Left renal pelvis (tissue), 4 donors: ENCODE measurements around the gene UCN. TPM values are rescaled to one million over a fixed set of nuclear protein-coding genes. Genes with fewer than 3 reads are reported as not detected.

ENCODE experiments used
- DNase-seq, 4 donors: peaks; one replicate each; pipeline ENCODE4 v3.0.0-alpha.2; 2013; ENCODE audit warnings: low read depth in 4 of 4, low spot score in 3 of 4
- polyA plus RNA-seq, 4 donors: library from polyadenylated mRNA; unstranded; fragments of 120-200 nt; gene quantifications; one replicate each; pipeline ENCODE4 v1.2.1, GENCODE V29; 2013; ENCODE audit not compliant: insufficient read length in 4 of 4

The UCN gene
- polyA plus RNA-seq, 4 donors: 0.53 to 1.3 (median 0.88) TPM

- no peak for DNase-seq
Measured at GRCh38 chr2:27263287-27264252, 44.7 kb downstream of the UCN start.

DNA sequence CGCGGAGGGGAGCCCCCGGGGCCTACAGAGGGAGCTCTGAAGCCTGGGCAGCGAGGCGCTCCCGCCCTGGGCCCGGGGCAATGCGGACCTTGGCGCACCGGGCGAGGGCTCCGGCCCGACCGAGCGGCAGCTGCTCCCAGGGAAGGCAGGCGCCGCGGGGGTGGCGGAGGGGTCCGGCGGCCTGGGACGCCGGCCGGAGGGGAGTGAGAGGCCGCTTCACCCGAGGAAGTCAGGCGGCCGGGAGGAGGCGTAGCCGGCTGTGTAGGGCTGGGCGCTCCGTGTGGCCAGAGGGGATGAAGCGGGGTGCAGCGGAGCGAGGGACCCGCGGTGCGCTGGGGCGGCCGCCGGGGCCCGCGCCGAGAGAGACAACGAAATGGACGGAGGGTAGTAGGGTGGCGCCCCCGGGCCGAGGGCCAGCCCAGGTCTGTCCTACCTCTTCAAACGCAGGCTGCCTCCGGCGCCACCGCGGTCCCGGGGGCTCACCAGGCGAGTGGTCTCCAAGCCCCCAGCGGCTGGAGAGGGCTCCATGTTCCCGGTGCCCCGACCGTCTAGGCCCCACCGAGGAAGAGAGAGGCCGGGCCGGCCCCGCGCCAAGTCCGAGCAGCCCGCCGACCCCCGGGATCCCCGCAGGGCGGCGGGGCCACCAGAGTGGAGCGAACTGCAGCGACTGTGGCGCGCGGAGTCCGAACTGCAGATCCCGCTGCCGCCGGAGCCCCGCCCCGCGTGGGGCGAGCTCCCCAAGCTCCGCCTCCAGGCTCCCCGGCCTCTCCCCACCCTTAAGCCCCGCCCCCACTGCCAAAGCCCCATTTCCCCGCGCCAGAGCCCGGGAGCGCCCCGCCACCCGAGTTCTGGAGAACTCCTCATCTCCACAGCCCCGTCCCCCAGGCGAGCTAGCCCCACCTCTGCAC, 45.6 kb downstream of the UCN start, which contains the start of gene SLC30A3:
TSS of gene SLC30A3 (minus strand) at position 669 of the 908 bp plus-strand sequence. CDS start at position 528, 141 bp downstream.
- peak in 1 of 4 donors; percentile 37 for DNase-seq

DNA sequence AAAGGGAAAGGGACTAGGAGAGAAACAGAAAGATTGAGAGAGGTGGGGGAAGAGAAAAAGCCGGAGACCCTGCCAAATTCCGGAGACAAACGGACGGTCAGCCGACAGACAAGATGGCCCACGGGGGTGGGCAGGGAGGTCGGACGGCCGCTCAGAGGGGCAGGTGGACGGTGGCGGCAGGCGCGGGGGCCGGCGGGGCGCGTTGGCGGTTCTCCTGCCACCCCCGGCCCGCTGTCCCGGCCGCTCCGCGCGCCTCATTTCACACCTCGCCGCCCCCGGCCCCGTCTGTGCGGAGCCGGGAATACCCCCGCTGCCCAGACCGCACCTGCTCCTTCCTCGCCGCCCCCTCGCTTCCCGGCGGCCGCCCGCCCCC, 46.3 kb downstream of the UCN start:
- DNase-seq: no peak

GRCh38 chr2:27261241-27261925, 46.9 kb downstream of the UCN start:
- no peak for DNase-seq

DNA sequence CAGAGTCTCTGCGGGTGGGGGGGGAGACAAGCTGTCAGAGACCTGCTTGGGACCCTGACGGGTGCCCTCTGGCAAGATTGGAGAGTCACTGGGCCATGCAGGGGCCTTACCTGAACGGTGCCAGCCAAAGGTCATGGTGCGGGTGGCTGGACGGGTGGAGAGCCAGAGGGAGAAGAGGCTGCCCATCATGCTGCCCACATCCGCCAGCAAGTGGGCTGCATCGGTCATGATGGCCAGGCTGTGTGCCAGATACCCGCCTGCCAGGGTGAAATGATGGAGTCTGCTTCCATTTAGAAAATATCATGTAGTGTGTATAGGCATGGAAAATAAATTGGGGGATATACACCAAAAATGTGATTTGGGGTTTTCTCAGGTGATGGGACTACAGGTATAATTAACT, 50.2 kb downstream of the UCN start:
- no peak for DNase-seq

Other genes with a start within 250 kb of the UCN start
- gene OST4, start 236.8 kb downstream of the UCN start, polyA plus RNA-seq: 100 to 1,000 TPM; 212 to 268 (median 247) TPM
- gene EMILIN1, start 229.8 kb downstream of the UCN start, polyA plus RNA-seq: 100 to 1,000 TPM in 2 of 4 donors, 10 to 100 TPM in 2; 67.1 to 206 (median 91.1) TPM
- 10 to 100 TPM in 3 of 4 donors, 1 to 10 TPM in 1; 6.0 to 52.3 (median 36.3) TPM for gene KHK, start 221.7 kb downstream of the UCN start, polyA plus RNA-seq
- 10 to 100 TPM in 1 of 4 donors, 1 to 10 TPM in 3; 4.4 to 10.5 (median 5.8) TPM for gene CGREF1, start 189.3 kb downstream of the UCN start, polyA plus RNA-seq
- gene ABHD1, start 184.6 kb downstream of the UCN start, polyA plus RNA-seq: 1 to 10 TPM in 2 of 4 donors, under 1 TPM in 2; 0.46 to 1.5 (median 0.95) TPM
- gene PREB, start 173.8 kb downstream of the UCN start, polyA plus RNA-seq: 10 to 100 TPM; 44.2 to 58.7 (median 47.3) TPM
- gene PRR30, start 169.0 kb downstream of the UCN start, polyA plus RNA-seq: not detected
- 1 to 10 TPM in 1 of 4 donors, under 1 TPM in 3; 0.59 to 3.2 (median 0.75) TPM for gene TCF23, start 159.4 kb downstream of the UCN start, polyA plus RNA-seq
- gene ATRAID, start 96.4 kb downstream of the UCN start, polyA plus RNA-seq: 100 to 1,000 TPM; 142 to 162 (median 153) TPM
- 10 to 100 TPM; 19.9 to 48.4 (median 35.2) TPM for gene SLC5A6, start 96.2 kb downstream of the UCN start, polyA plus RNA-seq
- 10 to 100 TPM; 33.7 to 61.4 (median 43.1) TPM for gene CAD, start 91.1 kb downstream of the UCN start, polyA plus RNA-seq
- 1 to 10 TPM in 3 of 4 donors, under 1 TPM in 1; 0.98 to 8.7 (median 5.3) TPM for gene SLC30A3, start 45.4 kb downstream of the UCN start, polyA plus RNA-seq
- 1 to 10 TPM in 1 of 4 donors, under 1 TPM in 3; 0.18 to 1.7 (median 0.46) TPM for gene DNAJC5G, start 33.0 kb downstream of the UCN start, polyA plus RNA-seq
- 1 to 10 TPM in 3 of 4 donors, under 1 TPM in 1; 0.07 to 6.4 (median 3.9) TPM for gene TRIM54, start 26.0 kb downstream of the UCN start, polyA plus RNA-seq
- 10 to 100 TPM; 72.0 to 89.4 (median 81.4) TPM for gene MPV17, start 14.7 kb upstream of the UCN start, polyA plus RNA-seq
- 10 to 100 TPM; 50.5 to 77.6 (median 70.3) TPM for gene GTF3C2, start 48.3 kb upstream of the UCN start, polyA plus RNA-seq
- 10 to 100 TPM; 37.5 to 59.3 (median 48.2) TPM for gene EIF2B4, start 61.9 kb upstream of the UCN start, polyA plus RNA-seq
- 100 to 1,000 TPM in 3 of 4 donors, 10 to 100 TPM in 1; 92.7 to 112 (median 102) TPM for gene SNX17, start 62.2 kb upstream of the UCN start, polyA plus RNA-seq
- 10 to 100 TPM; 13.3 to 22.4 (median 15.2) TPM for gene ZNF513, start 72.3 kb upstream of the UCN start, polyA plus RNA-seq
- gene PPM1G, start 101.1 kb upstream of the UCN start, polyA plus RNA-seq: 10 to 100 TPM; 68.7 to 96.4 (median 94.3) TPM
- 100 to 1,000 TPM; 123 to 164 (median 134) TPM for gene NRBP1, start 120.2 kb upstream of the UCN start, polyA plus RNA-seq
- gene KRTCAP3, start 133.9 kb upstream of the UCN start, polyA plus RNA-seq: 1 to 10 TPM; 2.7 to 8.3 (median 6.5) TPM
- gene IFT172, start 181.3 kb upstream of the UCN start, polyA plus RNA-seq: 10 to 100 TPM; 32.9 to 61.0 (median 45.3) TPM
- 10 to 100 TPM in 1 of 4 donors, 1 to 10 TPM in 3; 7.0 to 11.5 (median 8.1) TPM for gene FNDC4, start 186.8 kb upstream of the UCN start, polyA plus RNA-seq
- under 1 TPM in 3 of 4 donors, not detected in 1; 0.14 to 0.18 (median 0.16) TPM for gene GCKR, start 188.4 kb upstream of the UCN start, polyA plus RNA-seq